Stimulated activated CD4-positive, alpha-beta T cell treated with anti-CD3 and anti-CD28 coated beads, Interleukin-4, amount 100 ng/mL, for 24 hours (primary cell): ENCODE results near the gene ZFP82.

Experiments
- DNase-seq: peaks from one replicate; pipeline ENCODE4 v3.0.0-alpha.2; 2020

ZFP82 gene

DNA sequence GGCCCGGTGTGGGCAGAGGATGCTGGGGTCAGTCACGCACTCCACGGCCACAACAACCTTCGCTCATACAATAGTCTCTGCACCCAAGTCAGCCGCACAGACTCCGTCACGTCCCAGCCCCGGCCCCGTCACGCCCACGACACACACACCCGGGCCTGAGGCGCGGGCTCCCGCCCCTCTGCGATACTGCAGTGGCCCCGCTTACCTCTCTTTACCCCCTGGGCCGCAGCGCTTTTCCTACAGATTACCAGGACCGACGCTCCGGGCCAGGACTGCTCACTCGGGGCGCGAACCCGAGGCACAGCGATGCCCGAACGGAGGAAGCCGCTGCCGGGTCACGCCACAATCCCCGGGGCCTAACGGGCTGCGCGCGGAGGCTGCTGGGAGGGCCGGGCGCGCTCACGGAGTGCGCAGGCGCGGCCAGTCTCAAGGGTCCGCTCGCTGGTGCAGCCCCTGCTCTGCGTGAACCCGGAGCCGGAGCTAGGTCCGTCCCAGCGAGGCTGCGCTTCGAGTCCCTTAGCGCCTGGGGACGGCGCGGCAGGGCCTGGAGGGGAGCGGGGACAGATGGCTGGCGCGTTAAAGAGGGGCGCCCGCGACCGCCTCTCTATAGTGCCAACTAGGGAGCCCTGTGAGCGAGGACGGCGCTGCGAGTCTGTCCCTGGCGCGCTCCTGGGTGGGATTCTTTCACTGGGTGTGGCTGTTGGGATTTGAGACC is at the start of gene ZFP82:
Gene ZFP82, minus strand, starts transcription at position 358 of the 715 bp plus-strand sequence. CDS start 8,855 bp downstream, outside the sequence.
- peak; percentile 79 for DNase-seq

DNA sequence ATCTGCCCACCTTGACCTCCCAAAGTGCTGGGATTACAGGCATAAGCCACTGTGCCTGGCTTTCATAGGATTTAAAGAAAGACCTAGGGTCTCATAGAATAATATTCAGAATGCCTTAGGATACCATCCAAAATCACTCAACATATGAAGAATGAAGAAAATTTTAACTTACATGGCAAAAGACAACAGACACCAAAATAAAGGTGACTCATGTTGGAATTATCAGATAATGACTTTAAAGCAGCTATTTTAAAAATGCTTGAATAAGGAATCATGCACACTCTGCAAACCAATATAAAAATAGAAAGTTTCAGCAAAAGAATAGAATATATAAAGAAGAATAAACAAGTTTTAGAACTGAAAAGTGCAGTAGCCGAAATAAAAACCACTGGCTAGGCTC is 41.6 kb upstream of the ZFP82 start:
- DNase-seq, result no peak

DNA sequence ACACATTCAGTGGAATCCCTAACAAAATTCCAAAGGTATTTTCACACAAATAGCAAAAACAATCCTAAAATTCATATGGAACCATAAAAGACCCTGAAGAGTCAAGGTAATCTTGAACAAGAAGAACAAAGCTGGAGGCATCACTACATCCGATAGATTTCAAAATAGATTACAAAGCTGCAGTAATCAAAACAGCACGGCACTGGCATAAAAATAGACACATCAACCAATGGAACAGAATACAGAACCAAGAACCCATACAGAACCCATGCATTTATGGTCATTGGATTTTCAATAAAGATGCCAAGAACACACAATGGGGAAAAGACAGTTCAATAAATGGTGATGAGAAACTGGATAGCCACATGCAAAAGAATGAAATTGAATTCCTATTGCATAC is 38.4 kb upstream of the ZFP82 start:
- no peak for DNase-seq

DNA sequence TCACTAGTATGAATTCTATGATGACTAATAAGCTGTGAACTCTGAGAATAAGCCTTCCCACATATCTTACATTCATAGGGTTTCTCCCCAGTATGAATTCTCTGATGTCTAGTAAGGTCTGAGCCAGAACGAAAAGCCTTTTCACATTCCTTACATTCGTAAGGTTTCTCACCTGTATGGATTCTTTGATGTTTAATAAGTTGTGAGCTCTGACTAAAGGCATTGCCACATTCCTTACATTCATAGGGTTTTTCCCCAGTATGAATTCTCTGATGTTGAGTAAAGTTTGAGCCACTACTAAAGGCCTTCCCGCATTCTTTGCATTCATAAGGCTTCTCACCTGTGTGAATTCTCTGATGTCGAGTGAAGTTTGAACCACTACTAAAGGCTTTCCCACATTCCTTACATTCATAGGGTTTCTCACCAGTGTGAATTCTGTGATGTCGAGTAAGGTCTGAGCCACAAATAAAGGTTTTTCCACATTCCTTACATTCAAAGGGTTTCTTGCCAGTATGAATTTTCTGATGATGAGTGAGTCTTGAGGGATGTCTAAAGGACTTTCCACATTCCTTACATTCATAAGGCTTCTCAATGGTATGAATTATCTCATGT is 30.7 kb upstream of the ZFP82 start:
- DNase-seq, result no peak

DNA sequence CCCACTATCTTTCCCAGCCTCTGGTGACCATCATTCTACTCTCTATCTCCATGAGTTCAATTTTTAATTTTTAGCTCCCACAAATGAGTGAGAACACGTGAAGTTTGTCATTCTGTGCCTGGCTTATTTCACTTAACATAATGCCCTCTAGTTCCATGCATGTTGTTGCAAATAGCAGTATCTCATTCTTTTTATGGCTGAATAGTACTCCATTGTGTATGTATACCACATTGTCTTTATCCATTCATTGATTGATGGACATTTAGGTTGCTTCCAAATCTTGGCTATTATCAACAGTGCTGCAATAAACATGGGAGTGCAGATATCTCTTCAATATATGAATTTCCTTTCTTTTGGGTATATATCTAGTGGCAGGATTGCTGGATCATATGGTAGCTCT is 22.9 kb upstream of the ZFP82 start:
- DNase-seq, result no peak

DNA sequence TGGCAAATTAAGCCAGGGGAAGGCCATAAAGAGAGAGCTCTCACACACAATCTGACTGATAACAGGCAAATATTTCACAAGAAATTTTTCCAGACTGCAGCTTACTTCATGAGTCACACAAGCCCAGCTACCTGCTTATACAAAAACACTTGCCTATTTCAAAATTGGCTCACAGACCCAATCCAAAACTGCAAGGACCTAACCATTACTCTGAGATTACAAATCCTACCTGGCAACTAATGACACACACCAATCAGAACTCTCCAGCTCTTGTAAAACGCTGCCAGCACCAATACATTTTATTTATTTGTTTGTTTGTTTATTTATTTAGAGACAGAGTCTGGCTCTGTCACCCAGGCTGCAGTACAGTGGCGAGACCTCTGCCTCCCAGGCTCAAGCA is 18.1 kb upstream of the ZFP82 start:
- no peak for DNase-seq

DNA sequence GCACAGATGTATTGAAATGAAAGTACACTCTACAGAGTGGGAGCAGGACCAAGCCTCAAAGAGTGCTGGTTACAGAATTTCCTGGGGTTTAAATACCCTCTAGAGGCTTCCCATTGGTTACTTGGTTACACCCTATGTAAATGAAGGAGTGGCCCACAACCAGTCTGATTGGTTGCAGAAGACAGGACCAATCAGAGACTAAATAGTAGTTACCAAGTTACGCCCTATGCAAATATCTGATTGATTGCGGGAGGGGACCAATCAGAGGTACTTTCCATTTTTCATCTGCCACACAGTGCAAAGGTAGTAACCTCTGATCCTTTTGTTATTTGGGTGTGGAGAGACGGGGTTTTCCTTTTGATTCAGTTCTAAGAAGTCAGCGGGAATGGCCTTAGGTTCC is 5.5 kb upstream of the ZFP82 start:
- DNase-seq, result no peak

DNA sequence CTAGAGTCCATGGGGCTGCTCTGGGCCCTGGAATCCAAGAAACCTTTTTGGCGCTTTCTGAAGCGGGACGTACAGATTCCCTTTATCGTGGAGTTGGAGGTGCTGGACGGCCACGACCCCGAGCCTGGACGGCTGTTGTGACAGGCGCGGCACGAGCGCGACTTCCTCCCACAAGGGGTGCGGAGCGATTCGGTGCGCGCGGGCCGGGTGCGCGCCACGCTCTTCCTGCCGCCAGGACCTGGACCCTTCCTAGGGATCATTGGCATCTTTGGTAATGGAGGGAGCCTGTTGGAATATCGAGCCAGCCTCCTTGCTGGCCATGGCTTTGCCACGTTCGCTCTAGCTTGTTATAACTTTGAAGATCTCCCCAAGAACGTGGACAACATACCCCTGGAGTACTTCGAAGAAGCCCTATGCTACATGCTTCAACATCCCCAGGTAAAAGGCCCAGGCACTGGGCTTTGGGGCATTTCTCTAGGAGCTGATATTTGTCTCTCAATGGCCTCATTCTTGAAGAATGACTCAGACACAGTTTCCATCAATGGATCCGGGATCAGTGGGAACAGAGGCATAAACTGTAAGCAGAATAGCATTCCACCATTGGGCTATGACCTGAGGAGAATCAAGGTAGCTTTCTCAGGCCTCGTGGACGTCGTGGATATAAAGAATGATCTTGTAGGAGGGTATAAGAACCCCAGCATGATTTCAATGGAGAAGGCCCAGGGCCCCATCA is 3.5 kb upstream of the ZFP82 start:
- no peak for DNase-seq

DNA sequence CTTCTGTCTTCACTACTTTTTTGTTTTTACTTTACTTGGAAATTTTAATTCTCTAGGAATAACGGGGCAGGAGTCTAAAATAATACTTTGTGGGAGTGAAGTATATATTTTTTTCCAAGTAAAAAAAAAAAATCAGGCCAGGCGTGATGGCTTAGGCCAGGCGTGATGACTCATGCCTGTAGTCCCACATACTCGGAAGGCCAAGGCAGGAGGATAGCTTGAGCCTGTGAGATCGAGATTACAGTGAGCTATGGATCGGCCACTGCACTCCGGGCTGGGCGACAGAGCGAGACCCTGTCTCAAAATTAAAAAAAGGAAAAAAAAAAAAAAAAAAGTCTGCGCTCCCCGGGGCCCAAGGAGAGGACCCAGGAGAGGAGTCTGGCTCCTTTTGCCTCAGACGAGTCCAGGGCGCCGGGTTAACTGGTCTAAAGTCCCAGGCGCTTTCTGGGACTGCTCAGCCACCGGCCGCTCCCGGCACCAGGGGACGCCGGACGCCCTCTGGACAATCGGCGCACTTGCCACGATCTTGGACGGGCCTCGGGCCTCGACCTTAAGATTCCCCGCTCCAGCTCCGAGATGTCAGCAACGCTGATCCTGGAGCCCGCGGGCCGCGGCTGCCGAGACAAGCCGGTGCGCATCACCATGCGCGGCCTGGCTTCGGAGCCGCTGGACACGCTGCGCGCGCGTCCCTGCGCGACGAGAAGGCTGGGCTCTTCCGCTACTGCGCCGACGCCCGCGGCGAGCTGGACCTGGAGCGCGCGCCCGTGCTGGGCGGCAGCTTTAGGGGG is 2.7 kb upstream of the ZFP82 start:
- no peak for DNase-seq

DNA sequence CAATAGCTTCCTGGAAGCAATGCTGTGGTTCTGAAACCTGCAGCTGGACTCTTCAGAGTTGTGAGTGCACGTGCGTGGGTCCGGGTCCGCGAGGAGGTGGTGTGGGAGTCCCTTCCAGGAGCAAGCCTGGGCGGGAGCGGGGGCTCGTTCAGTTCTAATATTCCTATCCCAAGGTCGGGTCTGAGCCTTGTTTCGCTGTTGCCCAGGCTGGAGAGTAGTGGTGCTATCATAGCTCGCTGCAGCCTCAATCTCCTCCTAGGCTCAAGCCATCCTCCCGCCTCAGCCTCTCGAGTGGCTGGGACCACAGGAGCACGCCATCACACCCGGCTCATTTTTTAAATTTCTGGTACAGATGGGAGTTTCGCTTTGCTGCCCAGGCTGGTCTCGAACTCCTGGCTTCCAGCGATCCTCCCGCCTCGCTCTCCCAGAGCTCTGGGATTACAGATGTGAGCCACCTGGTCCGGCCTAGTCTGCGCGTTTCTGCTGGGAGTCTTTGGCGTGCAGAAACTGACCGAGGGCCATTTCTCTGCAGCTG is 625 bp downstream of the ZFP82 start:
- no peak for DNase-seq

DNA sequence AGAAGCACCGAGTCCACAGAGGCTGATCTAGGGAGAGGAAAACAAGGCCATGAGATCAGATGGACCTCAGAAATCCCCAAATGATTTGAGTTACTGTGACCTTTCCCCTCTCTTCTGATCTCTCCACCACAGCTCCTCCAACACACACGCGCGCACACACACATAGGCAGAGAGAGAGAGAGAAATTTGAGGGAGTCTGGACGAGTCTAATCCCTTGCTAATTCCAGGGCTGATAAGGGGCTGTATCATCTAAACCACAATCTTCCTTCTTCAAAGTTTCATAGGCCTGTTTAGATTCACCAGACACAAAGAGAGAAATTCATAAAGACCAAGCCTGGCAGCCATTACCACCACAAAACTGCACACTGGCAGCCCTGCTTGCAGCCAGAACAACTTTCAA is 8.6 kb downstream of the ZFP82 start:
- no peak for DNase-seq

DNA sequence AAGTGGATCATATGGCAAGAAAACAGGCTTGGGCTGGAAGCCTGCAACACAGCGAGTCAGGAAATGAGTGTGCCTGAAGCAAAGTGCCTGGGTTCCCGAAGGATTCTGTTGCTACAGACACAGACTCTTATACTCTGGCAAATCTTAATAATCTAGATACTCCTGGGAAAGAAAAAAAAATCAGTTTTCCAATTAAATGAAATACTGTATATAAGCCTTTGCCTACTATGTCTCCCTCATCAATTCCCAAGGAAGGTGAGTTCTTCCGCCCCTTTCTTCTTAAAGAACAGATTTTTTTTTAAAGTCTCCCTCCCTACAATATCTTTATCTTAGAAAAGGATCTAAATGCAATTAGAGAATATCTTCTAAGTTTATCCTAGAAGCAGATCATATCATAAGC is 10.3 kb downstream of the ZFP82 start:
- no peak for DNase-seq

DNA sequence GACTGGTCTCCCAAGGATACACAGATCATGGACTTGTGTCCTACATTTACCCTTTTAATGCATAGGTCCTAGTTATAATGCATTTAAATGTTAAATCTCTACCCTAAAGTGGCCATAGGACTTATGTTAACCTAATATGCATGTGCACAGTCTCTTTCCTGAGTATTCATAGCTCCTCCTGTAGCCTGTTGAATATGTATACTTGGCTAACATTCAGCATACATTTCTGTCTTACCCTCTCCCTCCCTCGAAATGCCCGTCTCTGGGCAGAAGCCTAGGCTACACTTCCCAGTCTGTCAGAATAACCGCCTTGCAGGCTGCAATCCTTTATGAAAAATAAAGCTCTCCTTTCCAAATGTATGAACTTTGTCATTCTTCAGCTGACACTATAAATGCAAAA is 13.9 kb downstream of the ZFP82 start:
- DNase-seq, result no peak

DNA sequence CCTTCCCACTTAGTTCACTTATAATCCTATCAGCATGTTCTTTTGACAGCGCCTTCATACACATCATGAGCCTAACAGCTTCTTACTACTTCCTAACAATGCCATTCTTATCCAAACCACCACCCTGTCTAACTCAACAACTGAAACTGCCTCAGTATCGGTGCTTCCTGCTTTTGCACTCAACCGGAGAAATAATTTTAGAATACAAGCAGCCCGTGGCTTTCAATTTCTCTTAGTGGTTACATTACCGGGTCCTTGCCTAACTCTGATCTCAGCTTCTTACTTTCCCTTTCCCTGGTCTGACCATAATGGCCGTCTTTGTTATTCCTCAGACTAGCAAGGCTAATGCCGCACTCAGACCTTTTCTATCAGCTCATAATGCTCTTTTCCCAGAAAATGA is 17.0 kb downstream of the ZFP82 start:
- no peak for DNase-seq

DNA sequence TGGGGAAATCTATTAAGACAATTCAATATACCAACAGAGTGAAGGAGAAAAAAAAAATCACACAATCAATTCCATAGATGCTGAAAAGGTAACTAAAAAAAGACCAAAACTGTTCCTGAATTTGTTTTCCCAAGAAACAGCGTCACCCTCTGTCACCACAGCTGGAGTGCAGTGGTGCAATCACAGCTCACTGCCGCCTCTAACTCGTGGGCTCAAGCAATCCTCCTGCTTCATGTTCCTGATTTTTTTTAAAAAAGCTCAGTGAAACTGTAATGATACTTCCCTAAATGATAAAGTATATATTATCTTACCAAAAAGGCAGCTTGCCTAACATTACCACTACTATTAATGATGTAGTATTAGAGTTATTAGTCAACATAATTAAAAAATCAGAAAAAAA is 19.9 kb downstream of the ZFP82 start:
- no peak for DNase-seq

DNA sequence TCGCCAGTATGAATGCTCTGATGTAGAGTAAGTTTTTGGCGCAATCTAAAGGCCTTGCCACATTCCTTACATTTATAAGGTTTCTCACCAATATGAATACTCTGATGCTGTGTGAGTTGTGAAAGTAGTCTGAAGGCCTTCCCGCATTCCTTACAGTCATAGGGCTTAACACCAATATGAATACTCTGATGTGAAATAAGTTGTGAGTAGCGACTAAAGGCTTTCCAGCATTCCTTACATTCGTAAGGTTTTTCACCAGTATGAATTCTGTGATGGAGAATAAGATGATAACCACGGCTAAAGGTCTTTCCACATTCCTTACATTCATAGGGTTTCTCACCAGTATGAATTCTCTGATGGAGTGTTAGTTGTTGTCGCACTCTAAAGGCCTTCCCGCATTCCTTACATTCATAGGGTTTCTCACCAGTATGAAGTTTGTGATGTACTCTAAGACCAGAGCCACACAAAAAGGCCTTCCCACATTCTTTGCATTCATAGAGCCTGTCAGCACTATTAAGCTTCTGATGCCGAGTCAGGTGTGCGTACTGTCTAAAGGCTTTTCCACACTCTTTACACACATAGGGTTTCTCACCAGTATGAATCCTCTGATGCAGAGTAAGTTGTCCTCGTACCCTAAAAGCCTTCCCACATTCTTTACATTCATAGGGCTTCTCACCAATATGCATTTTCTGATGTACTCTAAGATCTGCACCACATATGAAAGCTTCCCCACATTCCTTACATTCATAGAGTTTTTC is 25.3 kb downstream of the ZFP82 start:
- no peak for DNase-seq

DNA sequence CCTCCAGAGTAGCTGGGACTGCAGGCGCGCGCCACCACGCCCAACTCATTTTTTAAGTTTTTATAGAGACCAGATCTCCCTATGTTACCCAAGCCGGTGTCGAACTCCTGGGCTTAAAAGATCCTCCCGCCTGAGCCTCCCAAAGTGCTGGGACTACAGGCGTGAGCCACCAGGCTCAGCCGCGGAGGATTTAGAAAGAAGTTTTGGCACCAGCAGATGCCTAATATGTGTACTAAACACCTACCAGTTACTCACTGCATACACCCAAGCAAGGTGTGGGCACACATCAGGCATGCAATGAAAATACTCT is 39.0 kb downstream of the ZFP82 start:
- DNase-seq, result no peak

DNA sequence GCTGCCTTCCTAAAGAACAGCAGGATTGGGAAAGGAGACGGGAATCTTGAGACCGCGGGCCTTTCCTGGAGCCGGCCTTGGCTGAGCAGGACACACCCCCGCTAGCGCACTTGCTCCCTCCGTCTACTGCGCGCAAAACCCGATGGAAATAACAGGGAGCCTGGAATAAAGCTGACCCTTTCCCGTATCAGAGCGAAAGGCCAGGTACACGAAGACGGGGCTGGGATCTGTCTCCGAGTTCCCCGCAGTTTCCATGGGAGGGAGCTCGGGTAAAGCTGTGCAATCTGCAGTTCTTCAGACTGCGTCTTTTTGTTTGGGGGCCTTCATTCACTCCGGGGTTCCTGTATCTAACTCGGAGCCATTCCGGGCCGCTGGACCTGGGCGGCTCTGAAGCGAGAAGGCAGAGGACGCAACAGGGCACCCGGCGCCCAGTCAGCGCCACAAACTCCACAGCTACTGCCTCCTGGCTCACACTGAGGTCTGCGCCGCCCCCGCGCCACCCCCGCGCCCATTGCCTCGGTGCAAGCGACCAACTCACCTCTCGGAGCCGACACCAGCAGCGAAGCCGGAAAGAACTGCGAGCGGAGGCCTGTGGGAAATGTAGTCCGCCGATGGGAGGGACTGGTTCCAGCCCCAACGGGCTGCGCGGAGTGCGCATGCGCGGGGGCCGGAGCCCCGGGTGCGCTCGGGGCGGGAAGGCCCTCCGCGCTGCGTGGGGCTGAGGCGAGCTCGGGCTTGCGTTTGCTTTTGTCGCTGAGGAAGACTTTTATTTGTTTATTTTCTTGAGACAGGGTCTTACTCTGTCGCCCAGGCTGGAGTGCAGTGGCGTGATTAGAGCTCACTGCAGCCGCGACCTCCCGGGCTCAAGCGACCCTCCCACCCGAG is 39.6 kb downstream of the ZFP82 start, which contains the start of gene ZFP14:
Gene ZFP14, minus strand, starts transcription at position 577 of the 885 bp plus-strand sequence. CDS start 11,309 bp downstream, outside the sequence.
- DNase-seq, result peak; percentile 96

DNA sequence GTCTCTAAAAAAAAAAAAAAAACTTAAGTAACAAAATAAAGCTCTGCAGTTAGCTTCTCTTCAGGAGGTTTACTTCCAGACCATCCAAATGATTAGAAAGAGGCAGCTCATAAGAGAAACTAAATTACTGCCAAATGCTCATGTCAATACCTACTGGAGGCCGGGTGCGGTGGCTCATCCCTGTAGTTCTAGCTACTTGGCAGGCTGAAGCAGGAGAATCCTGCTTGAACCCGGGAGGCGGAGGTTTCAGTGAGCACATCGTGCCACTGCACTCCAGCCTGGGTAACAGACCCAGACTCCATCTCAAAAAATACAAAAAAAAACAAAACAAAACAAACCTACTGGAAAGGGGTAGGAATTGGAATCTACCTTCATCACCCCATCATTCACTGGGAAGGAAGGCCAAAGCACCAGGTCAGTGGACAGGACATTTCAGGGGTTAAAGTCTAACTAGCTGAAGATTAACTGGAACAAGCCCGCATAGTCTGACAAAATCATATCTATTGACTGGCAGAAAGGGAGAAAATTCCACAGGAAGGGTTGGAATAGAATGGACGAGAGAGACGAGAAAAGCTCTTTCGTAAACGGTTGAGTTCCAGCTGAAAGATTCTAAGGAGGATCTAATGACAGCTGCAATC is 40.8 kb downstream of the ZFP82 start:
- DNase-seq, result no peak

DNA sequence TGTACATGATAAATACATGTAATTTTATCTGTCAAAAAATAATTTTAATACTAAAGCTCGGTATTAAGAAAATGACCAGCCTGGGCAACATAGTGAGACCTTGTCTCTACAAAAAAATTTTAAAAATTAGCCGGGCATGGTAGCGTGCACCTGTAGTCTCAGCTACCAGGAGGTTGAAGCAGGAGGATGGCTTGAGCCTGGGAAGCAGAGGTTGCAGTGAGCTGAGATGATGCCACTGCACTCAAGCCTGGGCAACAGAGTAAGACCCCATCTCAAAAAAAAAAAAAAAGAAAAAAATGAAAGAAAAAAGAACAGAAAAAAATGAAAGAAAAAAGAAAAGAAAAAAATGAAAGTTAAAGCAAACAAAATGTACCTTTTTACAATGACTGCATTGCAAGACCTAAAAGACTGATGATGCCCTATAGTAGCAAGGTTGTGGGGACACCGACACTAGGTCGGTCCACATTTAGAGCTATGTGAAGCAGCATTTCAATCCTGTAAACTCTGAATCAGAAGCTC is 44.7 kb downstream of the ZFP82 start:
- DNase-seq, result no peak

DNA sequence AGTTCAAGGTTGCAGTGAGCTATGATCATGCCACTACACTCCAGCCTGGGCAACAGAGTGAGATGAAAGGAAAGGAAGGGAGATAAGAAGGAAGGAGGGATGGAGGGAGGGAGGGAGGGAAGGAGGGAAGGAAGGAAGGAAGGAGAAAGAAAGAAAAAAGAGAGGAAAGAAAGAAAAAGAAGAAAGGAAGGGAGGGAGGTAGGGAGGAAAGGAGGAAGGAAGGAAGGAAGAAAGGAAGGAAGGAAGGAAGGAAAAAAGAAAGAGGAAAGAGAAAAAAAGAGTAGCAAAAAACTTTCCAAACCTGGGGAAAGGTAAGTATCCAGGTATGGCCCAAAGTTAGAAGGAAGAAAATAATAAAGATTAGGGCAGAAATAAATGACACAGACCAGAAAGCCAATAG is 46.6 kb downstream of the ZFP82 start:
- no peak for DNase-seq
